Panc1 (cell line): ENCODE results near the gene CPD.

ENCODE experiments used
- POLR2AphosphoS5 ChIP-seq: IDR thresholded peaks from 2 replicates; pipeline ENCODE4 v1.6.1; 2012; ENCODE audit warnings: mild to moderate bottlenecking, low read depth, low read length, moderate library complexity
- SIN3A ChIP-seq: IDR thresholded peaks from 2 replicates; pipeline ENCODE4 v1.6.1; 2012; ENCODE audit warnings: low read depth, mild to moderate bottlenecking, low read length, moderate library complexity, borderline replicate concordance; ENCODE audit not compliant: insufficient read depth
- TF ChIP-seq, protein P1 (sequence below): fragments of 450-650 bp; IDR thresholded peaks from 2 replicates; pipeline ENCODE4 v1.5.1; 2017; ENCODE audit warnings: mild to moderate bottlenecking
- TF ChIP-seq, protein P2 (sequence below), 2 experiments: IDR thresholded peaks; 2 replicates each; pipeline ENCODE4 v1.6.1; 2011 to 2012; ENCODE audit warnings: low read depth in 2 of 2, control low read depth in 1 of 2, low read length in 1 of 2, mild to moderate bottlenecking in 1 of 2, moderate library complexity in 1 of 2; ENCODE audit not compliant: insufficient read depth in 1 of 2

DNA sequence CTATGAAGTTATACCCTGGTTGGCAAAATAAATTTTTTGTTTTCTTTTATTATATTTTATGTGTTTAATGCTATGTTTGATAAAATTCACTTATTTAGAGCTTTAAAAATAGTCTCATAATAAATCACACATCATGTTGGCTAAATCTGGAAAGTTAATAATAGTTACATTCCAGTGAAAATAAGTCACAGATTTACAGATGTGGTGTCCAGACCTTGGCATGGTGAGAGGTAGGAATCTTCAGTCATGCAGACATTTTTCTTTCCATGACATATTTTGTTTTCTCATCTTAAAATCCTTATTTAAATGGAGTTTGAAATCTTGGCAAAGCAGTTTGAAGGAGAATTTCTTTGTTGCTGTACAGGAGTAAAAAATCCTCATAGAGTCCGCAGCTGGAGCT, 50.4 kb downstream of the CPD start:
- TF ChIP-seq, protein P1, sequence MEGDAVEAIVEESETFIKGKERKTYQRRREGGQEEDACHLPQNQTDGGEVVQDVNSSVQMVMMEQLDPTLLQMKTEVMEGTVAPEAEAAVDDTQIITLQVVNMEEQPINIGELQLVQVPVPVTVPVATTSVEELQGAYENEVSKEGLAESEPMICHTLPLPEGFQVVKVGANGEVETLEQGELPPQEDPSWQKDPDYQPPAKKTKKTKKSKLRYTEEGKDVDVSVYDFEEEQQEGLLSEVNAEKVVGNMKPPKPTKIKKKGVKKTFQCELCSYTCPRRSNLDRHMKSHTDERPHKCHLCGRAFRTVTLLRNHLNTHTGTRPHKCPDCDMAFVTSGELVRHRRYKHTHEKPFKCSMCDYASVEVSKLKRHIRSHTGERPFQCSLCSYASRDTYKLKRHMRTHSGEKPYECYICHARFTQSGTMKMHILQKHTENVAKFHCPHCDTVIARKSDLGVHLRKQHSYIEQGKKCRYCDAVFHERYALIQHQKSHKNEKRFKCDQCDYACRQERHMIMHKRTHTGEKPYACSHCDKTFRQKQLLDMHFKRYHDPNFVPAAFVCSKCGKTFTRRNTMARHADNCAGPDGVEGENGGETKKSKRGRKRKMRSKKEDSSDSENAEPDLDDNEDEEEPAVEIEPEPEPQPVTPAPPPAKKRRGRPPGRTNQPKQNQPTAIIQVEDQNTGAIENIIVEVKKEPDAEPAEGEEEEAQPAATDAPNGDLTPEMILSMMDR = no peak
- TF ChIP-seq POLR2AphosphoS5 (no peak), SIN3A (no peak)
- TF ChIP-seq, protein P2, sequence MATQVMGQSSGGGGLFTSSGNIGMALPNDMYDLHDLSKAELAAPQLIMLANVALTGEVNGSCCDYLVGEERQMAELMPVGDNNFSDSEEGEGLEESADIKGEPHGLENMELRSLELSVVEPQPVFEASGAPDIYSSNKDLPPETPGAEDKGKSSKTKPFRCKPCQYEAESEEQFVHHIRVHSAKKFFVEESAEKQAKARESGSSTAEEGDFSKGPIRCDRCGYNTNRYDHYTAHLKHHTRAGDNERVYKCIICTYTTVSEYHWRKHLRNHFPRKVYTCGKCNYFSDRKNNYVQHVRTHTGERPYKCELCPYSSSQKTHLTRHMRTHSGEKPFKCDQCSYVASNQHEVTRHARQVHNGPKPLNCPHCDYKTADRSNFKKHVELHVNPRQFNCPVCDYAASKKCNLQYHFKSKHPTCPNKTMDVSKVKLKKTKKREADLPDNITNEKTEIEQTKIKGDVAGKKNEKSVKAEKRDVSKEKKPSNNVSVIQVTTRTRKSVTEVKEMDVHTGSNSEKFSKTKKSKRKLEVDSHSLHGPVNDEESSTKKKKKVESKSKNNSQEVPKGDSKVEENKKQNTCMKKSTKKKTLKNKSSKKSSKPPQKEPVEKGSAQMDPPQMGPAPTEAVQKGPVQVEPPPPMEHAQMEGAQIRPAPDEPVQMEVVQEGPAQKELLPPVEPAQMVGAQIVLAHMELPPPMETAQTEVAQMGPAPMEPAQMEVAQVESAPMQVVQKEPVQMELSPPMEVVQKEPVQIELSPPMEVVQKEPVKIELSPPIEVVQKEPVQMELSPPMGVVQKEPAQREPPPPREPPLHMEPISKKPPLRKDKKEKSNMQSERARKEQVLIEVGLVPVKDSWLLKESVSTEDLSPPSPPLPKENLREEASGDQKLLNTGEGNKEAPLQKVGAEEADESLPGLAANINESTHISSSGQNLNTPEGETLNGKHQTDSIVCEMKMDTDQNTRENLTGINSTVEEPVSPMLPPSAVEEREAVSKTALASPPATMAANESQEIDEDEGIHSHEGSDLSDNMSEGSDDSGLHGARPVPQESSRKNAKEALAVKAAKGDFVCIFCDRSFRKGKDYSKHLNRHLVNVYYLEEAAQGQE (IDR thresholded peaks at IDR 0.05; ENCODE audit: insufficient read depth in 1 of 2, low read depth in 2 of 2, low read length in 1 of 2) = no peak
